Right hindlimb (tissue), 1 donor: ENCODE data around the gene HOXC10.

Experiments
- DNase-seq: peaks from one replicate; pipeline ENCODE4 v3.0.0-alpha.2; 2018

HOXC10 gene

GRCh38 chr12:54004063-54004840 is 19.3 kb downstream of the HOXC10 start:
- no peak for DNase-seq

- peak; percentile 78 for DNase-seq
Observed at GRCh38 chr12:54004841-54005530, 20.0 kb downstream of the HOXC10 start.

GRCh38 chr12:54005531-54005852 is 20.5 kb downstream of the HOXC10 start:
- no peak for DNase-seq

- DNase-seq, result peak; percentile 92
Observed at GRCh38 chr12:54005853-54006558, 21.1 kb downstream of the HOXC10 start.

- DNase-seq, result no peak
Observed at GRCh38 chr12:54006559-54007220, 21.7 kb downstream of the HOXC10 start.

GRCh38 chr12:54007538-54008259 is 22.8 kb downstream of the HOXC10 start:
- no peak for DNase-seq

- no peak for DNase-seq
Observed at GRCh38 chr12:54008260-54008552, 23.3 kb downstream of the HOXC10 start.

- no peak for DNase-seq
Observed at GRCh38 chr12:54009171-54010052, 24.5 kb downstream of the HOXC10 start.

- no peak for DNase-seq
Observed at GRCh38 chr12:54010053-54010971, 25.4 kb downstream of the HOXC10 start.

- DNase-seq, result no peak
Observed at GRCh38 chr12:54010972-54011664, 26.2 kb downstream of the HOXC10 start.

GRCh38 chr12:54011665-54012532 is 27.0 kb downstream of the HOXC10 start:
- DNase-seq, result no peak

- no peak for DNase-seq
Observed at GRCh38 chr12:54012631-54013409, 27.9 kb downstream of the HOXC10 start.

GRCh38 chr12:54014377-54015017 is 29.6 kb downstream of the HOXC10 start:
- DNase-seq, result no peak

- no peak for DNase-seq
Observed at GRCh38 chr12:54015018-54015931, 30.3 kb downstream of the HOXC10 start.

- DNase-seq, result no peak
Observed at GRCh38 chr12:54016051-54016450, 31.1 kb downstream of the HOXC10 start.

GRCh38 chr12:54016478-54016964 is 31.6 kb downstream of the HOXC10 start:
- DNase-seq, result peak; percentile 86
